Colonic mucosa (tissue), 4 donors: Measurements from ENCODE around the gene TGFBR3. TPM values are rescaled to one million over a fixed set of nuclear protein-coding genes. Genes with fewer than 3 reads are reported as not detected.

ENCODE experiments used
- DNase-seq: peaks from one replicate; pipeline ENCODE4 v3.0.0-alpha.2; 2020
- H3K27ac ChIP-seq: fragments of 200-600 bp; one replicate; pipeline ENCODE4 v1.8.0; 2021
- H3K27me3 ChIP-seq: fragments of 200-600 bp; one replicate; pipeline ENCODE4 v1.8.0; 2021
- H3K36me3 ChIP-seq: fragments of 200-600 bp; one replicate; pipeline ENCODE4 v1.8.0; 2021
- H3K4me1 ChIP-seq: fragments of 200-600 bp; one replicate; pipeline ENCODE4 v1.8.0; 2021; ENCODE audit warnings: mild to moderate bottlenecking
- H3K4me3 ChIP-seq: fragments of 200-600 bp; one replicate; pipeline ENCODE4 v1.8.0; 2021
- H3K9ac ChIP-seq, 2 donors: one replicate each; pipeline ENCODE4 v1.7.0; 2013; ENCODE audit warnings: control low read depth in 2 of 2, low read depth in 2 of 2, low read length in 2 of 2
- H3K9me3 ChIP-seq: fragments of 200-600 bp; one replicate; pipeline ENCODE4 v1.8.0; 2021
- intact Hi-C: fragments of 100-400 bp; cut with DNase I; formaldehyde crosslinking; loops from one replicate; pipeline ENCODE4 v1.14.1; 2022
- total RNA-seq, 2 donors: library from RNA; stranded (reverse); fragmentation: NEBNext Ultra II Directional in 1 of 2; extraction: Animal tissue kit (Norgen Biotek cat#: 25700) in 1 of 2; gene quantifications; one replicate each; pipeline ENCODE4 v1.2.1, GENCODE V29; 2021
- TF ChIP-seq, protein P1 (sequence below): fragments of 200-600 bp; IDR thresholded peaks from one replicate; pipeline ENCODE4 v1.8.0; 2022; ENCODE audit warnings: antibody characterized with exemption, mild to moderate bottlenecking
- donor health status: healthy.
- donor health status: DM: no; HTN: no; CAD: no.
- donor health status: DM: no; HTN: no; CAD: no.

TGFBR3 gene
- total RNA-seq, 2 donors from 2014 or later, result 8.4 to 16.0 TPM

DNA sequence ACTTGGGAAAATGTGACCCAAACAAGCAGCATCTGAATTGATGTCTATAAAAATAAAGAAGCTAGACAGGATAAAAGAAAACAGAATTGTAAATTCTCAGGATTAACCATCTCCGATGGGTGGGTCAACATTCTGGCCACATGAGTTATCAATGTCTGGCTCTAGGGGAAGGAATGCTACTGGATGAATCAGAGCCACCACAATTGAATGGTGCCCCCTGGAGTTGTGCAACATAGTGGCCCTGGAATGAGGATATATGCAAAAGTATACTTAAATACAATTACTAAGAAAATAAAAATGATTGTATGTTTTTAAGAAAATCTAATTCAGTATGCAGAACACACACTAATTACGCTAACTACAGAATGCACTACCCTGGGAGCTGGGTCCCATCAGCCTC, 185.6 kb downstream of the TGFBR3 start:
- no peak for DNase-seq
- H3K9ac ChIP-seq, result no peak overlapping the region
- H3K4me3 ChIP-seq, result no peak overlapping the region
- no peak overlapping the region for H3K27ac ChIP-seq
- no peaks in the 10 kb centered on the region for H3K4me1 ChIP-seq
- H3K27me3 ChIP-seq, result no peaks in the 10 kb centered on the region
- no peaks in the 10 kb centered on the region for H3K36me3 ChIP-seq
- no peaks in the 10 kb centered on the region for H3K9me3 ChIP-seq
- TF ChIP-seq, protein P1, sequence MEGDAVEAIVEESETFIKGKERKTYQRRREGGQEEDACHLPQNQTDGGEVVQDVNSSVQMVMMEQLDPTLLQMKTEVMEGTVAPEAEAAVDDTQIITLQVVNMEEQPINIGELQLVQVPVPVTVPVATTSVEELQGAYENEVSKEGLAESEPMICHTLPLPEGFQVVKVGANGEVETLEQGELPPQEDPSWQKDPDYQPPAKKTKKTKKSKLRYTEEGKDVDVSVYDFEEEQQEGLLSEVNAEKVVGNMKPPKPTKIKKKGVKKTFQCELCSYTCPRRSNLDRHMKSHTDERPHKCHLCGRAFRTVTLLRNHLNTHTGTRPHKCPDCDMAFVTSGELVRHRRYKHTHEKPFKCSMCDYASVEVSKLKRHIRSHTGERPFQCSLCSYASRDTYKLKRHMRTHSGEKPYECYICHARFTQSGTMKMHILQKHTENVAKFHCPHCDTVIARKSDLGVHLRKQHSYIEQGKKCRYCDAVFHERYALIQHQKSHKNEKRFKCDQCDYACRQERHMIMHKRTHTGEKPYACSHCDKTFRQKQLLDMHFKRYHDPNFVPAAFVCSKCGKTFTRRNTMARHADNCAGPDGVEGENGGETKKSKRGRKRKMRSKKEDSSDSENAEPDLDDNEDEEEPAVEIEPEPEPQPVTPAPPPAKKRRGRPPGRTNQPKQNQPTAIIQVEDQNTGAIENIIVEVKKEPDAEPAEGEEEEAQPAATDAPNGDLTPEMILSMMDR, result no peak
- intact Hi-C loops, result no loop called here

DNA sequence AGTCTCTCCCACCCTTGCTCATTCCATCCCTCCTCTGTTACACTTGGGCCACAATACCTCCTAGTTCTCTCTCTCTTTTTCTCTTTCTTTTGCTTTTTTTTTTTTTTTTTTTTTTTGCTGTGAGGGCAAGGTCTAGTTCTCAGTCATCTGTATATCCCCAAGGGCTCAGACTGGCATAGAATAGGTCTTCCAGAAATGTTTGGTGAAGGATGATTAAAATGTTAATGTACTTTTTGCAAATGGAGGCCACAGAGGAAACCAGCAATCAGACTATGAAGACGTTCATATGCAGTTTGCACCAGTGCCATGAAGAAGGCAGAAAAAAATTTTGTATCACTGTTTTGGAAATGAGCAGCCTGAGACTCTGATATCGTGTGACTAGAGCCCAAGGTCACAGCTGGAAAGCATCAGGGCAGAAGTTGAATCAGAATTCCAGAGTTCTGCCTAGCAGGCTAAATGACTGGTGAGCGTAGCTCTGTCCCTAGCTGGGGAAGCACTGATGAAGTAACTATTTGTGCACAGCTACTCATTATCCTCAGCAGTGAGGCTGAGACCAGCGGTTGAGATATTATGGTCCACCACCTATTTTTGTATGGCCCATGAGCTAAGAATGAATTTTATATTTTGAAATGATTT, 186.5 kb downstream of the TGFBR3 start:
- H3K36me3 ChIP-seq, result no peaks in the 10 kb centered on the region
- H3K9ac ChIP-seq, result no peak overlapping the region
- no peaks in the 10 kb centered on the region for H3K27me3 ChIP-seq
- no peak overlapping the region for H3K27ac ChIP-seq
- H3K4me1 ChIP-seq, result no peaks in the 10 kb centered on the region
- intact Hi-C loops, result no loop called here
- no peak overlapping the region for H3K4me3 ChIP-seq
- DNase-seq, result no peak
- no peaks in the 10 kb centered on the region for H3K9me3 ChIP-seq
- TF ChIP-seq, protein P1, result no peak

DNA sequence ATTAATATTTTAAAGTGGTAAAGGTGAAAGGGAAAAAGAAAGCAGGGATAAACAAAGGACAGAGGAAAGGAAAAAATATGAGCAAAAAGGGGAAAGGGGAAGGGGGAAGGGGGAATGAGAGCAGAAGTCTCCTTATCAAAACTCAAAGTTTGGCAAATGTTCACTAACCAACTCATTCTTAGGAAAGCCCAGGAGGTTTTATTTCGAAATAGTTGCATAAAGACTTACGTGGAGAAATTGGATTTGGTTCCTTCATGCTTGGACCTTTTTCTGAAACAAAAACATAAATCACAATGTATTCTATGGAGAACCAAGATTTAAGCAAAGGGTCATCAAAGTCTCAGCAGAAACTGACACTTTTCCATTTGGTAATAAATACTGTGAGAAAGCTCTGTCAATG, 188.1 kb downstream of the TGFBR3 start:
- Histone ChIP-seq H3K36me3 (no peaks in the 10 kb centered on the region), H3K27ac (no peak overlapping the region), H3K4me3 (no peak overlapping the region), H3K27me3 (no peaks in the 10 kb centered on the region), H3K9me3 (no peaks in the 10 kb centered on the region), H3K9ac (no peak overlapping the region), H3K4me1 (no peaks in the 10 kb centered on the region)
- TF ChIP-seq, protein P1, result no peak
- DNase-seq, result no peak
- intact Hi-C loops, result no loop called here

DNA sequence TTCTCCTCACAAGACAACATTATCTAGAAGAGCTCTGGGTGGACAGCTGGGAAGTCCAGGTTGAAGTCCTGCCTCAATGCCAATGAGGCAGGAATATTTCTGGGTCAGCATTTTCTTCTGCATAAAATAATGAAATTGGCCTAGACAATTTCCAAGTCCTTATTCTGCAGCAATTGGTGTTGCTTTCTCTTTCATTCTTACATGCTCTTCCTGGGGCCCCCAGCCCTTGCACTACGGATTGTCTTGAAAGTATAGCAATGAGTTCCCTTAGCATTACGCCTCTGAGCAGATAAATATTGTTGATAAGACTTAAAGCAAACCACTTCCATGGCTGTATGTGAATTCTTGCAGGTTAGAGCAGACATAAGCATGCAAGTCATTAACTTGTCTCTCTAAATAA, 188.5 kb downstream of the TGFBR3 start:
- Histone ChIP-seq H3K27ac (no peak overlapping the region), H3K4me3 (no peak overlapping the region), H3K9ac (no peak overlapping the region), H3K9me3 (no peaks in the 10 kb centered on the region), H3K27me3 (no peaks in the 10 kb centered on the region), H3K4me1 (no peaks in the 10 kb centered on the region), H3K36me3 (no peaks in the 10 kb centered on the region)
- DNase-seq, result no peak
- TF ChIP-seq, protein P1, result no peak
- intact Hi-C loops, result no loop called here

DNA sequence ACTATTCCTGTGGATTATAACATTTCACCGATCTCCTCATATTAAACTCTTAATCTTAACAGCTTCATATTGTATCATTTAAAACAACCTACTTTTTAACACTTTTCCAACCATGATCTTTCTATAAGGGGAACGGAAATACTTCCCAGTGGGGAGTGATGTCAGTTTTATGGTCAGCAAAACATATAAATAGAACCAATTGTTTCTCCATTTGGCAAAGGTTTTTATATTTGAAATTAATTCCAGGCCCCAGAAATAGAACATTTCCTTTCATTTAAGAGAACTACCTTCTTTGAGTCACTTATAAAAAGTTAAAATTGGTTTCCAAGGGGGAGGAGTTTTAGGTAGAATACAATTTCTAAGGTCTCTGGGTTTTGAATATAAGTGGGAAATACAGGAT, 189.6 kb downstream of the TGFBR3 start:
- intact Hi-C loops, result no loop called here
- Histone ChIP-seq H3K4me3 (no peak overlapping the region), H3K36me3 (no peaks in the 10 kb centered on the region), H3K4me1 (no peaks in the 10 kb centered on the region), H3K9me3 (no peaks in the 10 kb centered on the region), H3K27me3 (no peaks in the 10 kb centered on the region), H3K27ac (no peak overlapping the region), H3K9ac (no peak overlapping the region)
- DNase-seq, result no peak
- TF ChIP-seq, protein P1, result no peak
